HTR-8/SVneo (cell line): ENCODE results near the gene INTS11.

ENCODE experiments used
- DNase-seq: peaks from one replicate; pipeline ENCODE4 v3.0.0; 2011; ENCODE audit warnings: low spot score, mixed read lengths; ENCODE audit not compliant: insufficient read length
- FAIRE-seq: peaks from 2 replicates; lab custom pipeline; 2011; peaks lifted over from hg19 to GRCh38; lab: Jason Lieb, UNC

Gene INTS11

GRCh38 chr1:1332031-1332755, 7.7 kb upstream of the INTS11 start:
- DNase-seq (no peak), FAIRE-seq (no peak)

- DNase-seq, result no peak
- no peak for FAIRE-seq
These were observed 6.9 kb upstream of the INTS11 start, which contains the start of gene TAS1R3 for GRCh38 chr1:1331068-1331965. Gene TAS1R3, plus strand, starts transcription at chr1:1331280. Its CDS starts 66 bp downstream, at chr1:1331346.

GRCh38 chr1:1330366-1331067, 6.1 kb upstream of the INTS11 start:
- FAIRE-seq, result no peak
- no peak for DNase-seq

GRCh38 chr1:1329304-1330210, 5.1 kb upstream of the INTS11 start:
- no peak for DNase-seq
- FAIRE-seq, result peak; percentile 98

- FAIRE-seq (no peak), DNase-seq (no peak)
These were observed 3.8 kb upstream of the INTS11 start for GRCh38 chr1:1328254-1328653.

GRCh38 chr1:1327291-1327690, 2.8 kb upstream of the INTS11 start:
- no peak for FAIRE-seq

GRCh38 chr1:1326075-1326605, 1.7 kb upstream of the INTS11 start:
- FAIRE-seq, result no peak
- DNase-seq, result no peak

More at GRCh38 chr1:1327291-1327690, 2.8 kb upstream of the INTS11 start:
- DNase-seq, result no peak

- DNase-seq (no peak), FAIRE-seq (peak; percentile 16)
These were observed 1.0 kb upstream of the INTS11 start for GRCh38 chr1:1325288-1326074.

GRCh38 chr1:1324084-1324523, 356 bp downstream of the INTS11 start:
- no peak for FAIRE-seq
- DNase-seq, result no peak

- FAIRE-seq (no peak), DNase-seq (no peak)
These were observed 1.5 kb downstream of the INTS11 start for GRCh38 chr1:1322952-1323351.

GRCh38 chr1:1322418-1322817, 2.0 kb downstream of the INTS11 start:
- FAIRE-seq (no peak), DNase-seq (no peak)

GRCh38 chr1:1321477-1321876, 3.0 kb downstream of the INTS11 start:
- no peak for DNase-seq
- no peak for FAIRE-seq

- DNase-seq (no peak), FAIRE-seq (no peak)
These were observed 3.6 kb downstream of the INTS11 start for GRCh38 chr1:1320666-1321448.

GRCh38 chr1:1319646-1319941, 4.9 kb downstream of the INTS11 start:
- FAIRE-seq (no peak), DNase-seq (no peak)

- DNase-seq (no peak), FAIRE-seq (no peak)
These were observed 5.4 kb downstream of the INTS11 start for GRCh38 chr1:1318777-1319645.

- FAIRE-seq (peak; percentile 64), DNase-seq (peak; percentile 49)
These were observed 6.3 kb downstream of the INTS11 start for GRCh38 chr1:1318131-1318652.

- DNase-seq, result no peak
- no peak for FAIRE-seq
These were observed 7.0 kb downstream of the INTS11 start for GRCh38 chr1:1317420-1317819.
